Stimulated activated CD8-positive, alpha-beta memory T cell treated with anti-CD3 and anti-CD28 coated beads, Interleukin-15, amount 100 ng/mL, for 24 hours (primary cell): ENCODE measurements around the gene COL26A1.

Experiments
- DNase-seq: peaks from one replicate; pipeline ENCODE4 v3.0.0-alpha.2; 2020; ENCODE audit warnings: low read depth

COL26A1 gene

GRCh38 chr7:101534873-101535272 lies 172.2 kb downstream of the COL26A1 start:
- no peak for DNase-seq

GRCh38 chr7:101535351-101535751 lies 172.7 kb downstream of the COL26A1 start:
- no peak for DNase-seq

GRCh38 chr7:101536232-101536631 lies 173.6 kb downstream of the COL26A1 start:
- no peak for DNase-seq

- no peak for DNase-seq
These were observed 174.0 kb downstream of the COL26A1 start for GRCh38 chr7:101536668-101537067.

GRCh38 chr7:101537205-101537604 lies 174.5 kb downstream of the COL26A1 start:
- no peak for DNase-seq

GRCh38 chr7:101537935-101538595 lies 175.4 kb downstream of the COL26A1 start:
- no peak for DNase-seq

- DNase-seq = peak; percentile 53
These were observed 176.2 kb downstream of the COL26A1 start for GRCh38 chr7:101538596-101539459.

GRCh38 chr7:101539784-101540183 lies 177.1 kb downstream of the COL26A1 start:
- no peak for DNase-seq

- DNase-seq = peak; percentile 56
These were observed 180.0 kb downstream of the COL26A1 start for GRCh38 chr7:101542527-101543241.

- no peak for DNase-seq
These were observed 180.6 kb downstream of the COL26A1 start for GRCh38 chr7:101543242-101543766.

- DNase-seq = no peak
These were observed 181.2 kb downstream of the COL26A1 start for GRCh38 chr7:101543846-101544245.

- DNase-seq = no peak
These were observed 182.9 kb downstream of the COL26A1 start for GRCh38 chr7:101545441-101546190.

- DNase-seq = no peak
These were observed 183.7 kb downstream of the COL26A1 start for GRCh38 chr7:101546308-101546936.

GRCh38 chr7:101547022-101547915 lies 184.6 kb downstream of the COL26A1 start:
- DNase-seq = no peak

- no peak for DNase-seq
These were observed 185.4 kb downstream of the COL26A1 start for GRCh38 chr7:101547916-101548661.

GRCh38 chr7:101549734-101550133 lies 187.1 kb downstream of the COL26A1 start:
- DNase-seq = no peak

GRCh38 chr7:101550641-101551541 lies 188.2 kb downstream of the COL26A1 start:
- no peak for DNase-seq

GRCh38 chr7:101553018-101553770 lies 190.5 kb downstream of the COL26A1 start:
- no peak for DNase-seq
